Activated T-helper 1 cell treated with anti-CD3 and anti-CD28 coated beads, Interleukin-12 subunit alpha, Interleukin-12 subunit beta, Interleukin-2, Interleukin-4 antibody, amounts not matched to agents 30 ng/mL and 10 ng/mL and 1 ng/mL, durations not matched to agents 14 hours and 24 hours and 36 hours (primary cell): ENCODE measurements around the gene DES. TPM values are rescaled to one million over a fixed set of nuclear protein-coding genes. Genes with fewer than 3 reads are reported as not detected.
A peak's percentile ranks its signal among the peaks of the same experiment; 100 is the strongest.

Source experiments
- DNase-seq: peaks from one replicate; pipeline ENCODE4 v3.0.0; 2021; ENCODE audit warnings: low spot score
- H3K27ac Mint-ChIP-seq: one replicate; pipeline ENCODE4 v1.8.0; 2021; ENCODE audit warnings: mild to moderate bottlenecking, mixed read lengths
- H3K27me3 Mint-ChIP-seq: one replicate; pipeline ENCODE4 v1.8.0; 2022; ENCODE audit warnings: mild to moderate bottlenecking, moderate library complexity, mixed read lengths; ENCODE audit not compliant: insufficient read depth
- H3K36me3 Mint-ChIP-seq: one replicate; pipeline ENCODE4 v1.8.0; 2021; ENCODE audit warnings: low read depth, mixed read lengths
- H3K4me1 Mint-ChIP-seq: one replicate; pipeline ENCODE4 v1.8.0; 2021; ENCODE audit warnings: low read depth, mixed read lengths
- H3K4me3 Mint-ChIP-seq: one replicate; pipeline ENCODE4 v1.8.0; 2021; ENCODE audit warnings: mild to moderate bottlenecking, moderate library complexity, mixed read lengths
- H3K9me3 Mint-ChIP-seq: one replicate; pipeline ENCODE4 v1.8.0; 2021; ENCODE audit warnings: mixed read lengths
- intact Hi-C: fragments of 100-400 bp; cut with micrococcal nuclease; formaldehyde crosslinking; loops from one replicate; pipeline ENCODE4 v1.15.1; 2024
- total RNA-seq: library from RNA; stranded (reverse); gene quantifications from 2 replicates; pipeline ENCODE4 v1.2.3, GENCODE V29; 2022

The DES gene
- total RNA-seq, 1 donor from 2014 or later, result not detected

- H3K27ac Mint-ChIP-seq, result no peak overlapping the region
- no peaks in the 10 kb centered on the region for H3K9me3 Mint-ChIP-seq
- H3K4me3 Mint-ChIP-seq, result no peak overlapping the region
- DNase-seq, result no peak
- H3K4me1 Mint-ChIP-seq, result no peaks in the 10 kb centered on the region
- no peaks in the 10 kb centered on the region for H3K36me3 Mint-ChIP-seq
- intact Hi-C loops, result no loop called here
- peaks cover 8% of the 10 kb centered on the region for H3K27me3 Mint-ChIP-seq
Observed at GRCh38 chr2:219473511-219473910, 55.3 kb downstream of the DES start.

GRCh38 chr2:219474285-219475060 lies 56.3 kb downstream of the DES start:
- no peaks in the 10 kb centered on the region for H3K4me1 Mint-ChIP-seq
- H3K4me3 Mint-ChIP-seq, result no peak overlapping the region
- H3K9me3 Mint-ChIP-seq, result no peaks in the 10 kb centered on the region
- intact Hi-C loops, result no loop called here
- peaks cover 8% of the 10 kb centered on the region for H3K27me3 Mint-ChIP-seq
- H3K27ac Mint-ChIP-seq, result no peak overlapping the region
- DNase-seq, result no peak
- H3K36me3 Mint-ChIP-seq, result no peaks in the 10 kb centered on the region

GRCh38 chr2:219475278-219475677 lies 57.1 kb downstream of the DES start:
- H3K27ac Mint-ChIP-seq, result no peak overlapping the region
- H3K4me3 Mint-ChIP-seq, result no peak overlapping the region

GRCh38 chr2:219475697-219476651 lies 57.8 kb downstream of the DES start:
- Mint-ChIP-seq H3K9me3 (no peaks in the 10 kb centered on the region), H3K27ac (no peak overlapping the region), H3K27me3 (peaks cover 12% of the 10 kb centered on the region), H3K4me3 (no peak overlapping the region), H3K36me3 (no peaks in the 10 kb centered on the region), H3K4me1 (no peaks in the 10 kb centered on the region)
- intact Hi-C loops, result loop anchor here (1.0 kb wide), 1 partner anchor 54 kb away; no protein-coding TSS in a partner anchor
- DNase-seq, result peak; percentile 35

More at GRCh38 chr2:219475278-219475677, 57.1 kb downstream of the DES start:
- Mint-ChIP-seq H3K9me3 (no peaks in the 10 kb centered on the region), H3K27me3 (peaks cover 8% of the 10 kb centered on the region), H3K36me3 (no peaks in the 10 kb centered on the region), H3K4me1 (no peaks in the 10 kb centered on the region)
- intact Hi-C loops, result no loop called here
- no peak for DNase-seq

Other genes with a start within 250 kb of the DES start
- 1.8 and 1.9 TPM in 2 replicates for gene SLC23A3, start 248.3 kb upstream of the DES start, total RNA-seq
- gene CNPPD1, start 241.5 kb upstream of the DES start, total RNA-seq, result 69.8 and 72.2 TPM in 2 replicates
- gene RETREG2, start 240.1 kb upstream of the DES start, total RNA-seq, result 58.4 and 61.5 TPM in 2 replicates
- gene ZFAND2B, start 211.6 kb upstream of the DES start, total RNA-seq, result 35.0 and 41.3 TPM in 2 replicates
- 31.9 and 32.9 TPM in 2 replicates for gene ABCB6, start 199.4 kb upstream of the DES start, total RNA-seq
- gene ATG9A, start 188.7 kb upstream of the DES start, total RNA-seq, result 55.3 and 57.0 TPM in 2 replicates
- 112 and 117 TPM in 2 replicates for gene ANKZF1, start 188.6 kb upstream of the DES start, total RNA-seq
- gene GLB1L, start 172.9 kb upstream of the DES start, total RNA-seq, result 4.6 and 4.9 TPM in 2 replicates
- gene STK16, start 172.9 kb upstream of the DES start, total RNA-seq, result 30.1 and 30.6 TPM in 2 replicates
- not detected in 2 replicates for gene TUBA4B, start 165.1 kb upstream of the DES start, total RNA-seq
- 211 and 217 TPM in 2 replicates for gene TUBA4A, start 164.5 kb upstream of the DES start, total RNA-seq
- gene DNAJB2, start 139.0 kb upstream of the DES start, total RNA-seq, result 40.8 and 45.3 TPM in 2 replicates
- gene PTPRN, start 109.0 kb upstream of the DES start, total RNA-seq, result 0.23 TPM in 1 of 2 replicates, not detected in the other
- not detected in 2 replicates for gene RESP18, start 85.6 kb upstream of the DES start, total RNA-seq
- gene DNPEP, start 30.5 kb upstream of the DES start, total RNA-seq, result 124 and 128 TPM in 2 replicates
- gene SPEG, start 16.5 kb downstream of the DES start, total RNA-seq, result 0.13 TPM in 1 of 2 replicates, not detected in the other
- 41.3 and 50.3 TPM in 2 replicates for gene GMPPA, start 80.5 kb downstream of the DES start, total RNA-seq
- gene ASIC4, start 96.1 kb downstream of the DES start, total RNA-seq, result 0.08 TPM in 1 of 2 replicates, not detected in the other
- gene CHPF, start 125.4 kb downstream of the DES start, total RNA-seq, result 41.3 and 43.4 TPM in 2 replicates
- 2.9 and 3.3 TPM in 2 replicates for gene TMEM198, start 125.7 kb downstream of the DES start, total RNA-seq
- 0.21 and 0.24 TPM in 2 replicates for gene OBSL1, start 153.2 kb downstream of the DES start, total RNA-seq
- gene INHA, start 153.9 kb downstream of the DES start, total RNA-seq, result not detected in 2 replicates
- gene STK11IP, start 179.5 kb downstream of the DES start, total RNA-seq, result 38.0 and 38.9 TPM in 2 replicates
- gene SLC4A3, start 209.3 kb downstream of the DES start, total RNA-seq, result 0.17 TPM in 1 of 2 replicates, not detected in the other